Mucosa of stomach (tissue), 1 donor: ENCODE data around the gene FCN2.

Source experiments
- H3K27me3 ChIP-seq: one replicate; pipeline ENCODE4 v1.7.0; 2013; ENCODE audit warnings: mild to moderate bottlenecking, low read length; ENCODE audit not compliant: control insufficient read depth, insufficient read depth
- H3K36me3 ChIP-seq: one replicate; pipeline ENCODE4 v1.7.0; 2013; ENCODE audit warnings: low read length; ENCODE audit not compliant: control insufficient read depth, insufficient read depth
- H3K4me1 ChIP-seq: one replicate; pipeline ENCODE4 v1.7.0; 2013; ENCODE audit warnings: mild to moderate bottlenecking, low read length; ENCODE audit not compliant: control insufficient read depth, insufficient read depth
- H3K4me3 ChIP-seq: one replicate; pipeline ENCODE4 v1.7.0; 2013; ENCODE audit warnings: low read length
- H3K9ac ChIP-seq: one replicate; pipeline ENCODE4 v1.7.0; 2013; ENCODE audit warnings: mild to moderate bottlenecking, low read length, moderate library complexity
- H3K9me3 ChIP-seq: one replicate; pipeline ENCODE4 v1.7.0; 2013; ENCODE audit warnings: mild to moderate bottlenecking, low read length, moderate library complexity; ENCODE audit not compliant: control insufficient read depth
- donor health status: Pancreatic carcinoma.

The FCN2 gene

GRCh38 chr9:134928436-134929192, 48.0 kb downstream of the FCN2 start:
- Histone ChIP-seq H3K9me3 (no peaks in the 10 kb centered on the region), H3K4me3 (no peak overlapping the region), H3K4me1 (no peaks in the 10 kb centered on the region), H3K9ac (no peak overlapping the region), H3K36me3 (no peaks in the 10 kb centered on the region), H3K27me3 (no peaks in the 10 kb centered on the region)

- H3K36me3 ChIP-seq = no peaks in the 10 kb centered on the region
- H3K27me3 ChIP-seq = no peaks in the 10 kb centered on the region
- no peak overlapping the region for H3K4me3 ChIP-seq
- no peaks in the 10 kb centered on the region for H3K9me3 ChIP-seq
- H3K4me1 ChIP-seq = no peaks in the 10 kb centered on the region
- no peak overlapping the region for H3K9ac ChIP-seq
These were observed 48.9 kb downstream of the FCN2 start for GRCh38 chr9:134929193-134930158.

GRCh38 chr9:134930398-134930797, 49.8 kb downstream of the FCN2 start:
- no peak overlapping the region for H3K4me3 ChIP-seq
- H3K9ac ChIP-seq = no peak overlapping the region
- peaks cover 2% of the 10 kb centered on the region for H3K27me3 ChIP-seq
- H3K9me3 ChIP-seq = no peaks in the 10 kb centered on the region
- no peaks in the 10 kb centered on the region for H3K4me1 ChIP-seq
- no peaks in the 10 kb centered on the region for H3K36me3 ChIP-seq

- no peaks in the 10 kb centered on the region for H3K9me3 ChIP-seq
- no peaks in the 10 kb centered on the region for H3K4me1 ChIP-seq
- H3K9ac ChIP-seq = no peak overlapping the region
- H3K36me3 ChIP-seq = no peaks in the 10 kb centered on the region
- H3K4me3 ChIP-seq = no peak overlapping the region
- peaks cover 2% of the 10 kb centered on the region for H3K27me3 ChIP-seq
These were observed 51.6 kb downstream of the FCN2 start for GRCh38 chr9:134932171-134932570.

GRCh38 chr9:134932606-134933005, 52.0 kb downstream of the FCN2 start:
- Histone ChIP-seq H3K4me3 (no peak overlapping the region), H3K36me3 (no peaks in the 10 kb centered on the region), H3K9ac (no peak overlapping the region), H3K4me1 (no peaks in the 10 kb centered on the region), H3K27me3 (peaks cover 2% of the 10 kb centered on the region), H3K9me3 (no peaks in the 10 kb centered on the region)

- H3K27me3 ChIP-seq = peaks cover 2% of the 10 kb centered on the region
- H3K4me3 ChIP-seq = no peak overlapping the region
- no peaks in the 10 kb centered on the region for H3K4me1 ChIP-seq
- H3K9me3 ChIP-seq = no peaks in the 10 kb centered on the region
- H3K9ac ChIP-seq = no peak overlapping the region
- no peaks in the 10 kb centered on the region for H3K36me3 ChIP-seq
These were observed 52.6 kb downstream of the FCN2 start for GRCh38 chr9:134933076-134933659.

GRCh38 chr9:134935056-134935640, 54.5 kb downstream of the FCN2 start:
- H3K4me3 ChIP-seq = no peak overlapping the region
- no peaks in the 10 kb centered on the region for H3K36me3 ChIP-seq
- no peak overlapping the region for H3K9ac ChIP-seq
- H3K27me3 ChIP-seq = peaks cover 2% of the 10 kb centered on the region
- H3K9me3 ChIP-seq = no peaks in the 10 kb centered on the region
- H3K4me1 ChIP-seq = no peaks in the 10 kb centered on the region

GRCh38 chr9:134935701-134936345, 55.2 kb downstream of the FCN2 start:
- Histone ChIP-seq H3K4me1 (no peaks in the 10 kb centered on the region), H3K9ac (no peak overlapping the region), H3K4me3 (no peak overlapping the region), H3K27me3 (peaks cover 6% of the 10 kb centered on the region), H3K36me3 (no peaks in the 10 kb centered on the region), H3K9me3 (no peaks in the 10 kb centered on the region)

- no peak overlapping the region for H3K4me3 ChIP-seq
- H3K4me1 ChIP-seq = no peaks in the 10 kb centered on the region
- no peaks in the 10 kb centered on the region for H3K9me3 ChIP-seq
- no peaks in the 10 kb centered on the region for H3K36me3 ChIP-seq
- no peak overlapping the region for H3K9ac ChIP-seq
- H3K27me3 ChIP-seq = peaks cover 6% of the 10 kb centered on the region
These were observed 55.9 kb downstream of the FCN2 start for GRCh38 chr9:134936346-134937163.
